GM12878 (cell line): ENCODE data around the gene PHLPP1. TPM values are rescaled to one million over a fixed set of nuclear protein-coding genes. Genes with fewer than 3 reads are reported as not detected.

ENCODE experiments used
- E2F8 ChIP-seq: fragments of 450-650 bp; IDR thresholded peaks from 2 replicates; pipeline ENCODE4 v1.6.1; 2018; ENCODE audit warnings: mild to moderate bottlenecking, low read depth, moderate library complexity; ENCODE audit not compliant: partially characterized antibody
- ELK1 ChIP-seq: IDR thresholded peaks from 2 replicates; pipeline ENCODE4 v1.6.1; 2012; ENCODE audit warnings: low read depth, low read length, improper control_type of control experiment
- GATAD2B ChIP-seq: fragments of 450-650 bp; conservative IDR thresholded peaks from 2 replicates; pipeline ENCODE4 v1.6.1; 2017; ENCODE audit warnings: low read depth, mild to moderate bottlenecking, moderate library complexity
- RCOR1 ChIP-seq: conservative IDR thresholded peaks from 2 replicates; pipeline ENCODE4 v1.6.1; 2012; ENCODE audit warnings: low read depth, low read length, improper control_type of control experiment
- ZBTB11 ChIP-seq: fragments of 450-650 bp; formaldehyde crosslinking; IDR thresholded peaks from 2 replicates; pipeline ENCODE4 v1.5.0; 2022; ENCODE audit warnings: mild to moderate bottlenecking, missing genetic modification characterization
- polyA plus RNA-seq, 11 experiments: library from polyadenylated mRNA; depleted of rRNA in 4 of 11; unstranded in 6 of 11; stranded (reverse) in 5 of 11; fragments of >200 nt; fragmentation: Nextera tagmentation in 4 of 11; fragmentation: Illumina TruSeq in 1 of 11; extraction: Ambion mirVana in 4 of 11; extraction: Trizol in 1 of 11; gene quantifications; 1 replicate in 1 of 11; 2 replicates in 10 of 11; pipeline versions ENCODE4 v1.2.1 to v1.2.3, GENCODE V29; 2011 to 2016; ENCODE audit warnings: inconsistent platforms in 2 of 11, missing spikeins in 2 of 11, low read depth in 1 of 11
- total RNA-seq, 4 experiments: library from RNA; depleted of rRNA in 3 of 4; stranded (reverse); fragments of >200 nt in 3 of 4; fragmentation: Illumina TruSeq in 1 of 4; extraction: Trizol in 1 of 4; gene quantifications; 2 replicates each; pipeline versions ENCODE4 v1.2.1 to v1.2.3, GENCODE V29; 2013 to 2021

Gene PHLPP1
- total and polyA plus RNA-seq, 10 of the 15 experiments (the other 5 are each of a cell fraction or from before 2014, with no cell fraction given): 0.42 to 7.0 (median 1.9) TPM

- TF ChIP-seq GATAD2B (no peak), ZBTB11 (CRISPR knock-in tag) (no peak), E2F8 (no peak), RCOR1 (no peak), ELK1 (no peak)
Measured at GRCh38 chr18:62767836-62768557, 52.7 kb downstream of the PHLPP1 start (continued).
